Fibroblast of lung (primary cell): ENCODE measurements around the gene MAGT1.
"Not testable (repeated sequence)": the region's sequence is repeated elsewhere in the genome, so short reads cannot be mapped to it uniquely, and the experiment has no call there.

ENCODE experiments used
- EZH2 ChIP-seq: IDR thresholded peaks from 2 replicates; pipeline ENCODE4 v1.5.1; 2012; ENCODE audit warnings: low read length, control low read depth, mild to moderate bottlenecking; ENCODE audit errors: missing control alignments
- TF ChIP-seq, protein P1 (sequence below), 2 donors: IDR thresholded peaks in 1 of 2; conservative IDR thresholded peaks in 1 of 2; 1 replicate in 1 of 2; 2 replicates in 1 of 2; pipeline ENCODE4 v1.5.1; 2011 to 2012; ENCODE audit warnings: low read length in 2 of 2, control low read depth in 1 of 2, inconsistent platforms in 1 of 2, low read depth in 1 of 2, mild to moderate bottlenecking in 1 of 2

DNA sequence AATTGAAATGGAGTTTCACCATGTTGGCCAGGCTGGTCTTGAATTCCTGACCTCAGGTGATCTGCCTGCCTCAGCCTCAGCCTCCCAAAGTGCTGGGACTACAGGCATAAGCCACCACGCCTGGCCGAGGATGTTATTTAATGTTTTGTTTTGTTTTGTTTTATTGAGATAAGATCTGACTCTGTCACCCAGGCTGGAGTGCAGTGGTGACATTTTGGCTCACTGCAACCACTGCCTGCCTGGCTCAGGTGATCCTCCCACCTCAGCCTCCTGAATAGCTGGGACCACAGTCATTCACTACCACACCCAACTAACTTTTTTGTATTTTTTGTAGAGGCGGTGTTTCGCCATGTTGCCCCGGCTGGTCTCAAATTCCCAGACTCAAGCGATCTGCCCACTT lies 49.8 kb upstream of the MAGT1 start:
- TF ChIP-seq, protein P1, sequence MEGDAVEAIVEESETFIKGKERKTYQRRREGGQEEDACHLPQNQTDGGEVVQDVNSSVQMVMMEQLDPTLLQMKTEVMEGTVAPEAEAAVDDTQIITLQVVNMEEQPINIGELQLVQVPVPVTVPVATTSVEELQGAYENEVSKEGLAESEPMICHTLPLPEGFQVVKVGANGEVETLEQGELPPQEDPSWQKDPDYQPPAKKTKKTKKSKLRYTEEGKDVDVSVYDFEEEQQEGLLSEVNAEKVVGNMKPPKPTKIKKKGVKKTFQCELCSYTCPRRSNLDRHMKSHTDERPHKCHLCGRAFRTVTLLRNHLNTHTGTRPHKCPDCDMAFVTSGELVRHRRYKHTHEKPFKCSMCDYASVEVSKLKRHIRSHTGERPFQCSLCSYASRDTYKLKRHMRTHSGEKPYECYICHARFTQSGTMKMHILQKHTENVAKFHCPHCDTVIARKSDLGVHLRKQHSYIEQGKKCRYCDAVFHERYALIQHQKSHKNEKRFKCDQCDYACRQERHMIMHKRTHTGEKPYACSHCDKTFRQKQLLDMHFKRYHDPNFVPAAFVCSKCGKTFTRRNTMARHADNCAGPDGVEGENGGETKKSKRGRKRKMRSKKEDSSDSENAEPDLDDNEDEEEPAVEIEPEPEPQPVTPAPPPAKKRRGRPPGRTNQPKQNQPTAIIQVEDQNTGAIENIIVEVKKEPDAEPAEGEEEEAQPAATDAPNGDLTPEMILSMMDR (conservative IDR thresholded peaks at IDR 0.05 in 1 of 2, IDR thresholded peaks at IDR 0.05 in 1 of 2; ENCODE audit: low read depth in 1 of 2, low read length in 2 of 2), result not testable (repeated sequence)
- TF ChIP-seq EZH2, result not testable (repeated sequence)
